BE2C (cell line): ENCODE data around the gene GUCA1A.

Source experiments
- DNase-seq: peaks from one replicate; pipeline ENCODE4 v3.0.0-alpha.2; 2020
- H3K27me3 ChIP-seq: fragments of 250-450 bp; sonication (Bioruptor Pico); 2 replicates; pipeline ENCODE4 v1.5.1; 2020; ENCODE audit warnings: mild to moderate bottlenecking
- H3K36me3 ChIP-seq: fragments of 250-450 bp; sonication (Bioruptor Pico); 2 replicates; pipeline ENCODE4 v1.5.1; 2020; ENCODE audit warnings: mild to moderate bottlenecking
- H3K4me1 ChIP-seq: fragments of 250-450 bp; sonication (Bioruptor Pico); 2 replicates; pipeline ENCODE4 v1.5.1; 2020
- H3K4me3 ChIP-seq: 2 replicates; pipeline ENCODE4 v1.5.1; 2011; ENCODE audit warnings: low read depth, low read length
- H3K9me3 ChIP-seq: fragments of 250-450 bp; sonication (Bioruptor Pico); 2 replicates; pipeline ENCODE4 v1.5.1; 2020
- CTCF ChIP-seq: IDR thresholded peaks from 2 replicates; pipeline ENCODE4 v1.5.1; 2012; ENCODE audit warnings: mild to moderate bottlenecking, low read depth, low read length

GUCA1A gene

GRCh38 chr6:42175860-42176259, 2.7 kb downstream of the GUCA1A start:
- TF ChIP-seq CTCF: peak; percentile 36
- Histone ChIP-seq H3K36me3 (no peaks in the 10 kb centered on the region), H3K4me3 (no peak overlapping the region), H3K4me1 (peaks cover 3% of the 10 kb centered on the region; the same call in 1 of the 2 replicates), H3K9me3 (no peaks in the 10 kb centered on the region), H3K27me3 (no peaks in the 10 kb centered on the region)
- DNase-seq: no peak

DNA sequence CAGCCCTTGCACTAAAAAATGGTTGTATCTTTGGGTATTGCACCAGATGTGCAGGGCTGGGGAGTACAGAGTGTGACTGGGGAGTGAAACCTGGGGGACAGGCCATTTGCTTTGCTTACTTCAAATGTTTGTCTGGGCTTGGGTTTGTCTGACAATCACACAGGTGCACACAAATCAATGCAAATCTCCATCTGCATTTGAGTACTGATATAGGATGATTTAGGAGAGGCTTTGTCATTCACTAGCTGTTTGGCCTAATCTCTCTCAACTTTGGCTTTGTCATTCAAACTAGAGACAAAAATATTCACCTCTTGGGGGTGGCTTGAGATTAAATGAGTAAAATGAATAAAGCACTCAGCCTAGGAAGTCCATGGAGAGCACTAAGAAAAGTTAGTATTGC, 3.8 kb downstream of the GUCA1A start:
- Histone ChIP-seq H3K9me3 (no peaks in the 10 kb centered on the region), H3K4me3 (no peak overlapping the region), H3K27me3 (no peaks in the 10 kb centered on the region), H3K36me3 (no peaks in the 10 kb centered on the region), H3K4me1 (peaks cover 3% of the 10 kb centered on the region; the same call in 1 of the 2 replicates)
- DNase-seq: no peak
- no peak for TF ChIP-seq CTCF

DNA sequence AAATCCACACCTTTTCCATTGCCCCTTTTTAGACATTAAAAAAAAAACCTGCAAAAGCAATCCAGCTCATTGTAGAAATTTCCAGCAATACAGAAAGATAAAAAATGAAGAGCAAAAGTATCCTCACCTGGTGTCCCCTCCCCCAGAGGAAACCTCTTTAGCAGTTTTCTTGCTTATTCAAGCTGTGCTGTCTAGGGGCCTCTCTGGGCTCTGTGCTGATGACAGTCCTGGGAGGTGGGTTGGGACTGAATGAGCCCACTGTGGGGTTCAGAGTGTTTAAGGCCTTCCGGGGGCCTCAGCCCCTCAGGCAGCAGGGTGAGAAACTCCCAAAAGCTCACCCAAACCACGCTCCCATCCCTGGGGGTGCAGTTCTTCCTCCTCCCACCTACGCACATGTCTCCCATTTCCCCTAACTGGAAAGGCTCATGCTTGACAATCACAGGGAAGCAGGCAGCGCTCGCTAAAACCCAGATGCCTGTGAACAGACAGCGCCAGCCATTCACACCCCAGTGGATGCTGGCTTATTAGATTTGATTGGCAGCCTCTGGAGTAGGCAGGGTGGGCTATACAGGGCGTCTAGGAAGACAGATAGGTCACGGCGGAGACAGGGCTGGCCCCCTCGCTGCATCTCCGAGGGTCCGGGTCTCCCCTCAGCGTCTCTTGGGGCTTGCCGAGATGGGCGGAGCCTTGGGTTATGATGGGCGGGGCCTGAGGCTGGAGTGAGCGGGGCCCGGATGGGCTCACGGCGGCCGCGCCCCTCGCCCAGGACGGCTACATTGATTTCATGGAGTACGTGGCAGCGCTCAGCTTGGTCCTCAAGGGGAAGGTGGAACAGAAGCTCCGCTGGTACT, 4.6 kb downstream of the GUCA1A start:
- H3K4me3 ChIP-seq: peak overlapping the region; percentile 63
- peak; percentile 82 for DNase-seq
- peaks cover 3% of the 10 kb centered on the region; the same call in 1 of the 2 replicates for H3K4me1 ChIP-seq
- no peaks in the 10 kb centered on the region for H3K36me3 ChIP-seq
- no peaks in the 10 kb centered on the region for H3K27me3 ChIP-seq
- no peaks in the 10 kb centered on the region for H3K9me3 ChIP-seq
- TF ChIP-seq CTCF: no peak

GRCh38 chr6:42179261-42179944, 6.2 kb downstream of the GUCA1A start:
- TF ChIP-seq CTCF: no peak
- Histone ChIP-seq H3K9me3 (no peaks in the 10 kb centered on the region), H3K27me3 (no peaks in the 10 kb centered on the region), H3K4me3 (no peak overlapping the region), H3K36me3 (no peaks in the 10 kb centered on the region), H3K4me1 (peaks cover 3% of the 10 kb centered on the region; the same call in 1 of the 2 replicates)
- DNase-seq: no peak

GRCh38 chr6:42179945-42180313, 6.8 kb downstream of the GUCA1A start:
- no peak overlapping the region for H3K4me3 ChIP-seq
- no peaks in the 10 kb centered on the region for H3K36me3 ChIP-seq
- no peaks in the 10 kb centered on the region for H3K27me3 ChIP-seq
- H3K9me3 ChIP-seq: no peaks in the 10 kb centered on the region
- no peak for DNase-seq
- peaks cover 3% of the 10 kb centered on the region; the same call in 1 of the 2 replicates for H3K4me1 ChIP-seq
- TF ChIP-seq CTCF: no peak

DNA sequence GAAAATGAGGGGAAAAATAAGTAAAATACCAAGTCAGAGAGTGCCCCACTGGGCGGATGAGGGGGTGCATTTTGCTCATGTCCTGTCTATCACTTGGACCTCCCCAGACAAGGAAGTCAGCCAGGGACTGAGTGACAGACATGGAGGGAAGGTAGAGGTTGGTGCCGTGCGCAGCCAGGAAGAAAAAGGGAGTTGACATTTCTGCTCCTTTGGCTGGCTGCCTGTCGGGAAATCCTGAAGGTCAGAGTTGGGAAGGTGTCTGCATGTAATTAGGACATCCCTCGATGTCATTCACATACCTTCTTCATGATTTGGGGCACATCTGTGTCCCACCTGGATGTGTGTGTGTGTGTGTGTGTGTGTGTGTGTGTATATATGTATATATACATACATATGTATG, 8.9 kb downstream of the GUCA1A start:
- no peak overlapping the region for H3K4me3 ChIP-seq
- peaks cover 3% of the 10 kb centered on the region; the same call in 1 of the 2 replicates for H3K4me1 ChIP-seq
- no peaks in the 10 kb centered on the region for H3K9me3 ChIP-seq
- no peak for TF ChIP-seq CTCF
- H3K27me3 ChIP-seq: no peaks in the 10 kb centered on the region
- DNase-seq: no peak
- H3K36me3 ChIP-seq: no peaks in the 10 kb centered on the region
